HG03378 (cell line): Measurements from ENCODE around the gene HECTD1.
"Not testable (repeated sequence)": the region's sequence is repeated elsewhere in the genome, so short reads cannot be mapped to it uniquely, and the experiment has no call there.

Experiments
- ATAC-seq: cut with Tn5 transposase; IDR thresholded peaks from one replicate; pipeline ENCODE4 v1.9.1; 2021; ENCODE audit warnings: mild to moderate bottlenecking, moderate library complexity; ENCODE audit not compliant: unreplicated experiment

The HECTD1 gene

DNA sequence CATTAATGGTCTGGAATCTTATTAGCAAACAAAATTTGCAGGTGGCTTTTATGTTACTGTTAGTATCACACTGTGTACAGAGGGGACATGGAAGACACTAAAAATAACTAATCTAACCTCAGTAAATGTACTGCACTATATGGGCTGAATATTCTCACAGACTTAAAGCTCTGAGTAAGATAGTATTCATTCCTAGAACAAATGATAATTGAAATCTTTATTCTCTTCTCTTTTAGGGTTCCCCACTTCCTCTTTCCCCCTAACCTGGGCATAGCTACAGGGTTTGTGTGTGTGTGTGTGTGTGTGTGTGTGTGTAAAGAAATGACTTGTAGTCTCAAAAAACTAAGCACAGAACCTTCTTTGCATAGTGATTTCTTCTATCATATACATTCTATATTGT is 21.4 kb upstream of the HECTD1 start:
- ATAC-seq, result peak; percentile 85

DNA sequence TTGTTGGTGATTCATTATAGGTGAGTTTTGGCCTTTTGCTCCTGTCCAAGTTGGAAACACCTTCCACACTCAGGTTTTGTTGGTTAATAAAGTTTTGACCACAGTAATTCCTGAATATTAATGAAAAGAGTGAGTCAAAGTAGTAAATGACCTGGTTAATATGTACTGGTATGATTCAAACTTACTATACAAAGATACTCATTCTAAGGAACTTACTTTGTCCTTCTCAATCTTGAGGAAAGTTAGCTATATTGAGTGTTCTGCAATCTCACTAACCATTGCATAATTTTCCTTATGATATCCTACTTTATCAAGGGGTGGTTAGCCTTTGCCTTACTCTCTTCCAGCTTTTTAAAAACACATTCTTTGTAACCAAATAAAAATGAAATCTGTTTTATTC is 20.9 kb upstream of the HECTD1 start:
- ATAC-seq, result no peak

- ATAC-seq, result no peak
Observed at GRCh38 chr14:31224808-31225207, 17.2 kb upstream of the HECTD1 start.

GRCh38 chr14:31223331-31223730 is 15.7 kb upstream of the HECTD1 start:
- ATAC-seq, result no peak

GRCh38 chr14:31222834-31223233 is 15.2 kb upstream of the HECTD1 start:
- no peak for ATAC-seq

- ATAC-seq, result no peak
Observed at GRCh38 chr14:31221266-31221665, 13.7 kb upstream of the HECTD1 start.

- no peak for ATAC-seq
Observed at GRCh38 chr14:31219169-31219568, 11.6 kb upstream of the HECTD1 start.

GRCh38 chr14:31216359-31216758 is 8.8 kb upstream of the HECTD1 start:
- no peak for ATAC-seq

DNA sequence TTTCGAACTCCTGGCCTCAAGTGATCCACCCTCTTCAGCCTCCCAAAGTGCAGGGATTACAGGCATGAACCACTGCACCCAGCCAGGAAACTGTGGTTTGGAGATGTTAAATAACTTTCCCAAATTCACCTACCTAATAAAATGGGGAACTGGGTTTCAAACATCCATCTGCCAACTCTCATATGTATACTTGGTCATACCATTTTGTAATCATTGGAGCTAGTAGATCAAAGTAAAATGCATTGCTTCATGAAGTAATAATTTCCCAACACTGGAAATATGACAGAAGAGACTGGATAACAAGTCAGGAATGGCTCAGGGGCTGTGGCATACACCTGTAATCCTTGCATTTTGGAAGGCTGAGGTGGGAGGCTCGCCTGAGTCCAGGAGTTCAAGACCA is 5.3 kb upstream of the HECTD1 start:
- no peak for ATAC-seq

DNA sequence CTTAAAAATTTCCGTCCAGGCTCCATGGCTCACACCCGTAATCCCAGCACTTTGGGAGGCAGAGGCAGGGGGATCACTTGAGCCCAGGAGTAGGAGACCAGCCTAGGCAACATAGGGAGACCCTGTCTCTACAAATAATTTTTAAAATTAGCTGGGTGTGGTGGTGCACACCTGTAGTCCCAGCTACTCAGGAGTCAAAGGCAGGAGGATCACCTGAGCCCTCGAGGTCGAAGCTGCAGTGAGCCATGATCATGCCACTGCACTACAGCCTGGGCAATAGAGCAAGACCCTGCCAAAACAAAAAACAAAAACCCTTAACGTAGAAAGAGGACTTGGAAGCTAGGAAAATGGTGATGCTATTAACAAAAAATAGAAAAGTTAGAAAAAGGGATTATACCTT is 2.0 kb upstream of the HECTD1 start:
- no peak for ATAC-seq

GRCh38 chr14:31208546-31209424 is 1.2 kb upstream of the HECTD1 start:
- ATAC-seq, result no peak

- peak; percentile 20 for ATAC-seq
Observed at GRCh38 chr14:31207287-31207754, 272 bp downstream of the HECTD1 start.

- peak; percentile 15 for ATAC-seq
Observed at GRCh38 chr14:31206536-31207286, 882 bp downstream of the HECTD1 start.

DNA sequence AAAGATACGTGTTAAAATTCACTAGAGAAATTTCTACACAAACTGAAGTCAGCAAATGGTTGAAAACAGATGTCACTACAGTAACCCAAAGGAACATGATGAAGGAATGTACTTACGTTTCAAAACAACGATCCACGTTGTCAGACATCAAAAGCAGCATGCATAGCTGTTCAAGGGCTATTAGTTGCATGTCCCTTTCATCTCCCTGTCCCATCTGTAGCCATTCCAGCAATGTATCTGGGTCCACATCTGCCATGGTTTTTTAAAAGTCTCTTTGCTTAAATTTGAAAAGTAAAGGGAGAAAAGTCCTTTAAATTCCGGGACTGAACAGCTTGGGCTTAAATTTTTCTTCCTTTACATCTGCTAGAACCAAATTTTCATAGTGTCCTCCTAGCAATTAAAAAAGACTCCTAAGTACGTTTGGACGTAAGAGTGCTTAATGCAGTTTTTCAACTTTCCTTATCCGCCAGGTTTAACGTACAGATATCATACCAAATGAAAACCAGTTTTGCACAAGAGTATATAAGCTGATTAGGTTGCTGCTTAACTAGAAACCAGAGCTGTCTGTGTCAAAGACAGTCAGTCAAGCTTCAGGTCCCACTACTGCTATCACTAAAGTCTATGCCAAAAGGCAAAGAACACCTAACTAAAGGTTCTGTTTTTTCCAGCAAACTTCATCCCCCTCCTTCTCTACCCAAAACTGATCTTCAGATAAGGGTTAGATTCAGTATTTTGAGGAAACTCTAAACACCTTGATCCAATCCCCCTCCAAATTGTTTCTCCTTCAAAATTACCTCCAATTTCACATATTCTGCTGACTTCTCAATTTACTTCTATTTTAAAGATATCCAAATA is 1.7 kb downstream of the HECTD1 start:
- no peak for ATAC-seq

DNA sequence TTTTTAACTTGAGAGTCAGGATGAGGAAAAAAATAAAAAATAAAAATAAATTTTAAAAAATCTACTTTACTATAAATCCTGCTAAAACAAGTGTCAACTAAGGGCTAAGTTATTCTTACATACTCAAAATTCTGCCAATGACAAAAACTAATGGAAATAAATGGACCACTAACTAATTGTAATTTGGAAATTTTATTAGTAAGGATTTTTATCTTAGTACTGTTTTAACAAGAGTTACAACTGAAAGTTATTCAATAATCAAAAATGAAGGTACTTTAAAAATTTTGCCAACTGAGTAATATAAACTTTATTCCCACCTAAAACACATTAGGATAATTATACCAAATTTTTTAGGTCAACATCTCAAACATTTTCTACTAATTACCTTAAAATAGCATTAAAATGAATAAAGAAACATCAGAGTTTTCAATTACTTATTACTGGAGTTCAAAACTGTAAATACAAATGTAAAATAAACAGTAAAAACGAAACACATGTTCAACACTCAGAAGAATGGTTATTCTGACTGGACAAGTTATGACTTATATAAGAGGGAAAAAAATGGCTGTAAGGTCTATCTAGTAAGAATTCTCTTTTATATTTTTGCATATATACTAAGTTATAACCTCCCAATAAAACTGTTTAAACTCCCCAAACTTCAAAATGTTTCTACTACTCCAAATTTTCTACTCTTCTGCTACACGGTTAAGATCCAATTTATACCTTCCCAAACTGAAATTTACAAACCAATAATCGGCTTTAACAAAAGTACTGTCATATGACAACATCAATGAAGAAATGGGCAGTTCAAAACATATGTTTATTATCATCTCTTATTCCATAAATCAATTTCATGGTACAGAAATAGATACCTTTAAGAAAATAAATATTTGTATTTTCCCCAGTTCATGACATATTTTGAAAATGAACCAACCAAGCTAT is 2.7 kb downstream of the HECTD1 start:
- ATAC-seq, result no peak

- not testable (repeated sequence) for ATAC-seq
Observed at GRCh38 chr14:31203899-31204592, 3.5 kb downstream of the HECTD1 start.

DNA sequence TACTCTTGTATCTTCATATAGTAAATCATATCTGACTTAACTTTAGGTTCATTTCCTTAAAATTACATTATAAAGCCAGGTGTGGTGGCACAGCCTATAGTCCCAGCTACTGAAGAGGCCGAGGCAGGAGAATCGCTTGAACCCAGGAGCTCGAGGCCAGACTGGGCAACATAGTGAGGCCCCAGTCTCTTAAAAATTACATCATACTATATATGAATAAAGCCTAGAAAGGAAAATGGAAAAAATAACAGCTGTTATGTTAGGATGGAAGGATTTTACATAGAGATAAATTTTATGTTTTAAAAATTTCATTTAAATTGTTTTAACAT is 4.2 kb downstream of the HECTD1 start:
- ATAC-seq, result no peak

- ATAC-seq, result no peak
Observed at GRCh38 chr14:31201111-31201510, 6.5 kb downstream of the HECTD1 start.

- ATAC-seq, result no peak
Observed at GRCh38 chr14:31200702-31200990, 6.9 kb downstream of the HECTD1 start.

DNA sequence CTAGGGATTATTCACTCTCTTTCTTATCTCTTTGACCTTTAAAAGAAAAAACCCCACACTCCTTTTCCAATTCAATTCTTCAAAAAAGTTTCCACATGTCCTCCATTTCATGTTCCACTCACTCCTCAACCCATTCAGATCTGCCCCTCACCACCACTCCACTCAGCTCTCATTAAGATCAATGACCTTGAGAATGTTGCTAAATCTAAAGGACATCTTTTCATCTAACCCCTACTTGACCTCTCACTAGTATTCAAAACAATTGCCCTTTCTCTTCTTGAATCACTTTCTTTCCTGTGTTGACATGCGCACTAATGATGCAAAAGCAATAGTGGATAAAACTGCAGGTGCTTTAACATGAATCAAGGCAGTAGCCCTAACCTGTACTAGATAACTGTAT is 9.9 kb downstream of the HECTD1 start:
- ATAC-seq, result no peak
